Fibroblast of lung (primary cell): ENCODE data around the gene RELCH. TPM values are rescaled to one million over a fixed set of nuclear protein-coding genes. Genes with fewer than 3 reads are reported as not detected.

Source experiments
- DNase-seq, 2 donors: peaks; one replicate each; pipeline versions ENCODE4 v3.0.0 to v3.0.0-alpha.2; 2010; ENCODE audit warnings: low read depth in 2 of 2
- H2AFZ ChIP-seq: 2 replicates; pipeline ENCODE4 v1.5.1; 2012; ENCODE audit warnings: low read length, control low read depth, inconsistent platforms
- H3K27ac ChIP-seq: 2 replicates; pipeline ENCODE4 v1.5.1; 2011; ENCODE audit warnings: low read length, control low read depth; ENCODE audit not compliant: insufficient read depth
- H3K27me3 ChIP-seq: 2 replicates; pipeline ENCODE4 v1.5.1; 2011; ENCODE audit warnings: mild to moderate bottlenecking, low read length; ENCODE audit not compliant: control insufficient read depth, insufficient read depth
- H3K36me3 ChIP-seq: 2 replicates; pipeline ENCODE4 v1.5.1; 2011; ENCODE audit warnings: low read length; ENCODE audit not compliant: control insufficient read depth, insufficient read depth
- H3K4me1 ChIP-seq: 2 replicates; pipeline ENCODE4 v1.5.1; 2011; ENCODE audit warnings: low read length; ENCODE audit not compliant: control insufficient read depth, insufficient read depth; ENCODE audit errors: extremely low read depth
- H3K4me2 ChIP-seq: 2 replicates; pipeline ENCODE4 v1.5.1; 2011; ENCODE audit warnings: low read length, control low read depth; ENCODE audit not compliant: insufficient read depth; ENCODE audit errors: extremely low read depth
- H3K4me3 ChIP-seq, 4 experiments: fragments of 200-600 bp in 1 of 4; sonication (generic) in 1 of 4; replicated peaks in 1 of 4; 2 replicates each; pipeline ENCODE4 v1.5.1; 2011 to 2016; ENCODE audit warnings: low read length in 4 of 4, low read depth in 3 of 4, mild to moderate bottlenecking in 3 of 4, control low read depth in 2 of 4, inconsistent platforms in 1 of 4, mixed read lengths in 1 of 4; ENCODE audit not compliant: insufficient read depth in 1 of 4; ENCODE audit errors: control extremely low read depth in 1 of 4
- H3K79me2 ChIP-seq: 2 replicates; pipeline ENCODE4 v1.5.1; 2012; ENCODE audit warnings: mild to moderate bottlenecking, low read length, inconsistent platforms; ENCODE audit not compliant: control insufficient read depth, insufficient read depth
- H3K9ac ChIP-seq: 2 replicates; pipeline ENCODE4 v1.5.1; 2011; ENCODE audit warnings: mild to moderate bottlenecking, low read length, control low read depth; ENCODE audit not compliant: insufficient read depth
- H3K9me3 ChIP-seq: 2 replicates; pipeline ENCODE4 v1.5.1; 2012; ENCODE audit warnings: low read depth, low read length; ENCODE audit not compliant: control insufficient read depth, insufficient read depth
- H4K20me1 ChIP-seq: 2 replicates; pipeline ENCODE4 v1.5.1; 2011; ENCODE audit warnings: low read length; ENCODE audit not compliant: control insufficient read depth, insufficient read depth; ENCODE audit errors: extremely low read depth
- CTCF ChIP-seq, 2 donors: IDR thresholded peaks in 1 of 2; conservative IDR thresholded peaks in 1 of 2; 1 replicate in 1 of 2; 2 replicates in 1 of 2; pipeline ENCODE4 v1.5.1; 2011 to 2012; ENCODE audit warnings: low read length in 2 of 2, control low read depth in 1 of 2, inconsistent platforms in 1 of 2, low read depth in 1 of 2, mild to moderate bottlenecking in 1 of 2
- EZH2 ChIP-seq: IDR thresholded peaks from 2 replicates; pipeline ENCODE4 v1.5.1; 2012; ENCODE audit warnings: low read length, control low read depth, mild to moderate bottlenecking; ENCODE audit errors: missing control alignments
- polyA minus RNA-seq: library from RNA; depleted of rRNA, polyadenylated mRNA; stranded (reverse); fragments of >200 nt; gene quantifications from 2 replicates; pipeline ENCODE4 v1.2.3, GENCODE V29; 2011; ENCODE audit warnings: low replicate concordance
- polyA plus RNA-seq, 2 donors: library from polyadenylated mRNA; depleted of rRNA in 1 of 2; stranded (reverse) in 1 of 2; unstranded in 1 of 2; fragments of >200 nt; gene quantifications; 2 replicates each; pipeline ENCODE4 v1.2.1, GENCODE V29; 2011 to 2012; ENCODE audit warnings: missing spikeins in 1 of 2
- total RNA-seq: library from RNA; depleted of rRNA; stranded (reverse); fragments of >200 nt; gene quantifications from 2 replicates; pipeline ENCODE4 v1.2.1, GENCODE V29; 2014

RELCH gene
- total RNA-seq = 22.1 and 34.5 TPM in 2 replicates
- 12.2 and 13.1 TPM in 2 replicates for polyA plus RNA-seq
- 16.3 and 16.4 TPM in 2 replicates for polyA plus RNA-seq (2012)
- polyA minus RNA-seq = 11.0 and 41.3 TPM in 2 replicates

- peaks cover 46% of the 10 kb centered on the region for H3K79me2 ChIP-seq
- peak within 1 kb of the TSS; percentile 100 for H2AFZ ChIP-seq
- peak within 1 kb of the TSS; percentile 85 for H3K27ac ChIP-seq
- H3K9me3 ChIP-seq = no peaks in the 10 kb centered on the region
- peak within 1 kb of the TSS; percentile 87 for H3K9ac ChIP-seq
- H3K4me1 ChIP-seq = no peaks in the 10 kb centered on the region
- peak; percentile 96 to 99 for DNase-seq
- peak within 1 kb of the TSS; percentile 99 for H3K4me2 ChIP-seq
- peak within 1 kb of the TSS; percentile 69 to 99 (median 97) for H3K4me3 ChIP-seq
- no peaks in the 10 kb centered on the region for H3K27me3 ChIP-seq
- no peaks in the 10 kb centered on the region for H3K36me3 ChIP-seq
- no peak for TF ChIP-seq CTCF (conservative IDR thresholded peaks at IDR 0.05 in 1 of 2, IDR thresholded peaks at IDR 0.05 in 1 of 2; ENCODE audit: low read depth in 1 of 2, low read length in 2 of 2)
- TF ChIP-seq EZH2 = no peak
- no peaks in the 10 kb centered on the region for H4K20me1 ChIP-seq
These were observed at the start of gene RELCH, which contains the start of gene PIGN for GRCh38 chr18:62186774-62187542. RELCH (plus strand) TSS chr18:62187255; CDS start chr18:62187506, 251 bp downstream. PIGN (minus strand) TSS chr18:62187056; CDS start chr18:62161353, 25,703 bp downstream.

GRCh38 chr18:62138461-62139235 is 48.4 kb upstream of the RELCH start:
- Histone ChIP-seq H3K36me3 (no peaks in the 10 kb centered on the region), H2AFZ (no peak overlapping the region), H3K9me3 (no peaks in the 10 kb centered on the region), H3K4me3 (no peak overlapping the region), H3K79me2 (no peaks in the 10 kb centered on the region), H3K27ac (no peak overlapping the region), H3K4me2 (no peak overlapping the region), H4K20me1 (no peaks in the 10 kb centered on the region), H3K9ac (no peak overlapping the region), H3K27me3 (no peaks in the 10 kb centered on the region), H3K4me1 (no peaks in the 10 kb centered on the region)
- TF ChIP-seq EZH2 (no peak), CTCF (conservative IDR thresholded peaks at IDR 0.05 in 1 of 2, IDR thresholded peaks at IDR 0.05 in 1 of 2; ENCODE audit: low read depth in 1 of 2, low read length in 2 of 2) (no peak)
- peak in 1 of 2 donors; percentile 26 for DNase-seq

GRCh38 chr18:62140259-62140658 is 46.8 kb upstream of the RELCH start:
- H3K9ac ChIP-seq = no peak overlapping the region
- H3K27me3 ChIP-seq = no peaks in the 10 kb centered on the region
- no peaks in the 10 kb centered on the region for H3K9me3 ChIP-seq
- no peak overlapping the region for H3K4me2 ChIP-seq
- H2AFZ ChIP-seq = no peak overlapping the region
- no peak overlapping the region for H3K4me3 ChIP-seq
- H3K79me2 ChIP-seq = no peaks in the 10 kb centered on the region
- H3K27ac ChIP-seq = no peak overlapping the region
- no peak for DNase-seq
- TF ChIP-seq EZH2 (no peak), CTCF (conservative IDR thresholded peaks at IDR 0.05 in 1 of 2, IDR thresholded peaks at IDR 0.05 in 1 of 2; ENCODE audit: low read depth in 1 of 2, low read length in 2 of 2) (no peak)
- no peaks in the 10 kb centered on the region for H3K4me1 ChIP-seq
- H3K36me3 ChIP-seq = no peaks in the 10 kb centered on the region
- H4K20me1 ChIP-seq = no peaks in the 10 kb centered on the region
